Endothelial cell of umbilical vein (primary cell): Measurements from ENCODE around the gene SNX9. TPM values are rescaled to one million over a fixed set of nuclear protein-coding genes. Genes with fewer than 3 reads are reported as not detected.
A peak's percentile ranks its signal among the peaks of the same experiment; 100 is the strongest.

Source experiments
- BruUV-seq: library from RNA; stranded (reverse); fragments of 400-500 nt; replicated peaks from 2 replicates; lab custom pipeline; 2021; lab: Mats Ljungman, UMichigan
- CTCF ChIA-PET: fragments of 300-600, 350-600 bp; sonication (Branson Sonifier 250); formaldehyde crosslinking; loops from one replicate; lab custom pipeline; 2021; ENCODE audit warnings: antibody characterized with exemption, inconsistent platforms; lab: Charles Lee
- POLR2A ChIA-PET: fragments of 300-600, 350-600 bp; sonication (Branson Sonifier 250); formaldehyde crosslinking; loops from one replicate; lab custom pipeline; 2021; ENCODE audit warnings: antibody characterized with exemption, inconsistent platforms; lab: Charles Lee
- DNase-seq: peaks from one replicate; pipeline ENCODE4 v3.0.0-alpha.2; 2011; ENCODE audit warnings: low read depth, low spot score
- FAIRE-seq: peaks from 2 replicates; lab custom pipeline; 2011; peaks lifted over from hg19 to GRCh38; lab: Jason Lieb, UNC
- H2AFZ ChIP-seq: 2 replicates; pipeline ENCODE4 v1.6.0; 2012; ENCODE audit warnings: low read depth, low read length, control low read depth, inconsistent platforms
- H3K27ac ChIP-seq: 2 replicates; pipeline ENCODE4 v1.5.1; 2011; ENCODE audit warnings: low read depth, mild to moderate bottlenecking, control low read depth, low read length, moderate library complexity; ENCODE audit not compliant: insufficient read depth
- H3K27me3 ChIP-seq, 2 experiments: 2 replicates each; pipeline versions ENCODE4 v1.6.0 to v1.6.1; 2011; ENCODE audit warnings: low read length in 2 of 2, mixed read lengths in 1 of 2; ENCODE audit not compliant: control insufficient read depth in 2 of 2, insufficient read depth in 2 of 2
- H3K36me3 ChIP-seq, 2 experiments: 2 replicates in 1 of 2; 3 replicates in 1 of 2; pipeline ENCODE4 v1.5.1; 2011; ENCODE audit warnings: low read length in 2 of 2, mild to moderate bottlenecking in 1 of 2, moderate library complexity in 1 of 2; ENCODE audit not compliant: control insufficient read depth in 2 of 2, insufficient read depth in 2 of 2; ENCODE audit errors: extremely low read depth in 1 of 2
- H3K4me1 ChIP-seq: 3 replicates; pipeline ENCODE4 v1.5.1; 2011; ENCODE audit warnings: mild to moderate bottlenecking, low read length; ENCODE audit not compliant: control insufficient read depth, insufficient read depth; ENCODE audit errors: extremely low read depth
- H3K4me2 ChIP-seq: 2 replicates; pipeline ENCODE4 v1.6.1; 2011; ENCODE audit warnings: low read length, control low read depth, mixed read lengths; ENCODE audit not compliant: insufficient read depth
- H3K4me3 ChIP-seq, 3 experiments: fragments of 200-600 bp in 1 of 3; sonication (generic), shearing (Covaris generic) in 1 of 3; replicated peaks in 1 of 3; 2 replicates each; pipeline ENCODE4 v1.5.1; 2011 to 2016; ENCODE audit warnings: control low read depth in 3 of 3, low read length in 3 of 3, mild to moderate bottlenecking in 2 of 3, inconsistent platforms in 1 of 3, low read depth in 1 of 3, moderate library complexity in 1 of 3; ENCODE audit not compliant: insufficient read depth in 1 of 3
- H3K79me2 ChIP-seq: 2 replicates; pipeline ENCODE4 v1.6.0; 2012; ENCODE audit warnings: low read length, inconsistent platforms; ENCODE audit not compliant: control insufficient read depth, insufficient read depth
- H3K9ac ChIP-seq: replicated peaks from 2 replicates; pipeline ENCODE3; 2011; ENCODE audit warnings: low read length, control low read depth; ENCODE audit not compliant: insufficient read depth; ENCODE audit errors: extremely low read depth
- H3K9me1 ChIP-seq: replicated peaks from 3 replicates; pipeline ENCODE4 v1.6.0; 2011; ENCODE audit warnings: mild to moderate bottlenecking, low read length; ENCODE audit not compliant: control insufficient read depth, insufficient read depth; ENCODE audit errors: extremely low read depth
- H3K9me3 ChIP-seq: replicated peaks from 2 replicates; pipeline ENCODE4 v1.5.1; 2012; ENCODE audit warnings: low read length, inconsistent platforms; ENCODE audit not compliant: control insufficient read depth, insufficient read depth
- H4K20me1 ChIP-seq: replicated peaks from 2 replicates; pipeline ENCODE3; 2011; ENCODE audit warnings: mild to moderate bottlenecking, low read length; ENCODE audit not compliant: control insufficient read depth, insufficient read depth; ENCODE audit errors: extremely low read depth
- CTCF ChIP-seq, 2 donors: IDR thresholded peaks; 1 replicate in 1 of 2; 2 replicates in 1 of 2; pipeline ENCODE4 v1.5.1; 2011; ENCODE audit warnings: low read length in 2 of 2, mild to moderate bottlenecking in 2 of 2, moderate library complexity in 2 of 2, control low read depth in 1 of 2, inconsistent platforms in 1 of 2, low read depth in 1 of 2; ENCODE audit not compliant: insufficient read depth in 1 of 2; ENCODE audit errors: extremely low read depth in 1 of 2
- EZH2 ChIP-seq: IDR thresholded peaks from 2 replicates; pipeline ENCODE4 v1.6.1; 2012; ENCODE audit warnings: borderline replicate concordance, low read depth, mild to moderate bottlenecking, moderate library complexity, low read length, inconsistent platforms; ENCODE audit not compliant: severe bottlenecking
- FOS ChIP-seq: IDR thresholded peaks from 2 replicates; pipeline ENCODE4 v1.6.1; 2011; ENCODE audit warnings: mild to moderate bottlenecking, low read length, moderate library complexity, borderline replicate concordance; ENCODE audit not compliant: insufficient read depth
- GATA2 ChIP-seq: IDR thresholded peaks from 2 replicates; pipeline ENCODE4 v1.7.0; 2011; ENCODE audit warnings: low read depth, mild to moderate bottlenecking, moderate library complexity, mixed read lengths, low read length; ENCODE audit not compliant: insufficient read length, insufficient read depth
- JUN ChIP-seq: IDR thresholded peaks from 2 replicates; pipeline ENCODE4 v1.6.1; 2011; ENCODE audit warnings: borderline replicate concordance, low read depth; ENCODE audit not compliant: insufficient read length, insufficient read depth
- MAX ChIP-seq: IDR thresholded peaks from 2 replicates; pipeline ENCODE4 v1.6.1; 2011; ENCODE audit not compliant: insufficient read depth, insufficient read length
- MYC ChIP-seq: IDR thresholded peaks from one replicate; pipeline ENCODE4 v1.6.1; 2011; ENCODE audit warnings: mild to moderate bottlenecking, low read depth, low read length
- POLR2A ChIP-seq: IDR thresholded peaks from 2 replicates; pipeline ENCODE4 v1.6.1; 2012; ENCODE audit warnings: low read depth, mild to moderate bottlenecking, control low read depth, low read length
- POLR2AphosphoS5 ChIP-seq: IDR thresholded peaks from 2 replicates; pipeline ENCODE4 v1.6.1; 2012; ENCODE audit warnings: low read depth, mild to moderate bottlenecking, control low read depth, low read length, moderate library complexity; ENCODE audit not compliant: insufficient read depth
- dilution Hi-C: fragments of 300-500 bp; cut with MboI; formaldehyde crosslinking; loops from one replicate; pipeline ENCODE4 v1.15.0; 2019; ENCODE audit warnings: low sequenced_read_pairs; ENCODE audit not compliant: extremely low pct_ligation_motif_present
- intact Hi-C: fragments of 100-400 bp; cut with micrococcal nuclease; formaldehyde crosslinking; loops from one replicate; pipeline ENCODE4 v1.10.0; 2022
- polyA plus RNA-seq, 4 experiments: library from polyadenylated mRNA; depleted of rRNA in 3 of 4; stranded (reverse) in 3 of 4; unstranded in 1 of 4; fragments of >200 nt; gene quantifications; 2 replicates each; pipeline versions ENCODE4 v1.2.1 to v1.2.3, GENCODE V29; 2011 to 2012; ENCODE audit warnings: missing spikeins in 1 of 4
- total RNA-seq: library from RNA; stranded (reverse); gene quantifications from 2 replicates; pipeline ENCODE4 v1.2.3, GENCODE V29; 2021

Gene SNX9
- total and polyA plus RNA-seq, 2 donors (not counting 3 experiments of a cell fraction or from before 2014, with no cell fraction given), result 27.5 to 54.5 TPM

DNA sequence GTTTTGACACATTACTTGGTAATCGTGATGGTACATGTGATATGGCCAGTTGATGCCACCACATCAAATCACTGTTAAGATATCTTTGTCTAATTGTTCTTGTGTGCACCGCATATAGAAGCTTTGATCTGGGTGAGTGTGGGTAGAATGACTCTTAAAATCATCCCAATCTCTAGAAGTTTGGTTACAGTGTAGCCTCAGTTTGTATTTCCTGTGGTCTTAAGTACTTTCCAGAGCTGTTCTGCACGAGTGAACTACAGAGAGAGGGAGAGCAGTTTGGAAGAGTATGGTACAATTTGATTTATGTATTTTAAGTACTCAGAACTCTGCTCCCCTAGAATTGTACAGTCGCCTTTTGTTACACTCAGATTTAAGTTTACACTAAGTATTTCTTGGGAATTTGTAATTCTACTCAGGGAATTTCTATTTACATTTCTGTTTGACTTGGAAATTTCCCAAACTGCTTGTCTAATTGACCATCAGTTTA lies 37.5 kb downstream of the SNX9 start:
- ChIA-PET POLR2A (no interaction called here), CTCF (interaction anchor here (1.0 to 1.7 kb wide), 3 partner anchors 15 to 103 kb away, joined by 4 read pairs; no protein-coding TSS in a partner anchor)
- Histone ChIP-seq H3K9me3 (no peaks in the 10 kb centered on the region), H3K4me1 (peaks cover 21% of the 10 kb centered on the region), H3K4me2 (no peak overlapping the region), H3K27me3 (no peaks in the 10 kb centered on the region), H3K79me2 (peaks cover 96% of the 10 kb centered on the region), H4K20me1 (peaks cover 16% of the 10 kb centered on the region), H3K36me3 (no peaks in the 10 kb centered on the region), H3K9me1 (no peaks in the 10 kb centered on the region), H3K9ac (no peak overlapping the region), H3K4me3 (no peak overlapping the region), H2AFZ (no peak overlapping the region), H3K27ac (no peak overlapping the region)
- intact Hi-C loops (no loop called here), dilution Hi-C loops (no loop called here)
- no TSS peak for BruUV-seq
- peak; percentile 55 for DNase-seq
- FAIRE-seq, result no peak
- no peak for TF ChIP-seq JUN

DNA sequence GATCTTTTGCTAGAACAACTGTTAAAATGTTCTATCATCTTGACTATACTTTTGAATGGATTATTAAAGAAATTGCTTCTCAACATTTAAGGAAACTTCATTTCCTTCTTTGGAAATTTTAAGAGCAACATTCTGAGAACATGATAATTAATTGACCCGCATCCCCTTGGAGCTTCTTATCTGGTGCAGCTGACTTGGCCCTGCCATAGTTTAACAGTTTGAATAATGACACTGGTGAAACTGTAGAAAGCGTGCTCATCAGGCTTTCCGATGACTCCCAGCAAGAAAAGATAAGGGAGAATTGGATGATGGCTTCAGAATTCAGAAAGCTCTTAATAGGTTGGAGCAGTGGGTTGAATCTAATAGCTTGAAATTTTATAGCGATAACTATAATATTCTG lies 38.1 kb downstream of the SNX9 start:
- dilution Hi-C loops, result no loop called here
- CTCF ChIA-PET, result interaction anchor here (1.0 to 1.7 kb wide), 3 partner anchors 15 to 104 kb away, joined by 4 read pairs; no protein-coding TSS in a partner anchor
- Histone ChIP-seq H3K4me1 (peaks cover 21% of the 10 kb centered on the region), H3K4me2 (no peak overlapping the region), H3K9me3 (no peaks in the 10 kb centered on the region), H3K36me3 (no peaks in the 10 kb centered on the region), H4K20me1 (peaks cover 16% of the 10 kb centered on the region), H3K27ac (no peak overlapping the region), H3K9ac (no peak overlapping the region), H2AFZ (no peak overlapping the region), H3K4me3 (no peak overlapping the region), H3K9me1 (no peaks in the 10 kb centered on the region), H3K27me3 (no peaks in the 10 kb centered on the region), H3K79me2 (peaks cover 96% of the 10 kb centered on the region)
- DNase-seq (no peak), FAIRE-seq (no peak)
- no TSS peak for BruUV-seq
- POLR2A ChIA-PET, result no interaction called here
- TF ChIP-seq CTCF (IDR thresholded peaks at IDR 0.05; ENCODE audit: extremely low read depth in 1 of 2, insufficient read depth in 1 of 2, low read depth in 1 of 2, low read length in 2 of 2) (no peak), POLR2A (no peak), POLR2AphosphoS5 (no peak), FOS (no peak), JUN (no peak), GATA2 (no peak), EZH2 (no peak), MAX (no peak), MYC (no peak)
- intact Hi-C loops, result no loop called here
